K562 (cell line): ENCODE measurements around the gene PADI4. TPM values are rescaled to one million over a fixed set of nuclear protein-coding genes. Genes with fewer than 3 reads are reported as not detected.

Experiments
- HMG20A ChIP-seq: fragments of 450-650 bp; formaldehyde crosslinking; conservative IDR thresholded peaks from 2 replicates; pipeline ENCODE4 v1.4.0; 2020; ENCODE audit warnings: mild to moderate bottlenecking, mixed read lengths
- TBL1XR1 ChIP-seq, 2 experiments: IDR thresholded peaks; 2 replicates each; pipeline ENCODE4 v1.6.1; 2012; ENCODE audit warnings: improper control_type of control experiment in 2 of 2, low read length in 2 of 2, mild to moderate bottlenecking in 1 of 2
- U2AF2 ChIP-seq: fragments of 200-400 bp; formaldehyde crosslinking; optimal IDR thresholded peaks from 2 replicates; pipeline ENCODE3; 2017; ENCODE audit warnings: low read depth, mild to moderate bottlenecking, low read length
- ZBTB7A ChIP-seq: IDR thresholded peaks from 2 replicates; pipeline ENCODE4 v1.6.1; 2011; ENCODE audit warnings: low read depth, mild to moderate bottlenecking, low read length, moderate library complexity, borderline replicate concordance; ENCODE audit not compliant: control insufficient read depth
- ZNF134 ChIP-seq: fragments of 250-450 bp; sonication (Bioruptor Pico); conservative IDR thresholded peaks from 2 replicates; pipeline ENCODE4 v1.4.0; 2020
- ZNF140 ChIP-seq: fragments of 250-450 bp; sonication (Bioruptor Pico); IDR thresholded peaks from 2 replicates; pipeline ENCODE4 v1.8.0; 2021; ENCODE audit warnings: moderate library complexity, mild to moderate bottlenecking, inconsistent platforms
- polyA plus RNA-seq, 8 experiments: library from polyadenylated mRNA; depleted of rRNA in 4 of 8; stranded (reverse) in 5 of 8; unstranded in 3 of 8; fragments of >200 nt; fragmentation: Nextera tagmentation in 2 of 8; fragmentation: Illumina TruSeq in 1 of 8; extraction: Ambion mirVana in 2 of 8; extraction: Trizol in 1 of 8; gene quantifications; 2 replicates each; pipeline versions ENCODE4 v1.2.1 to v1.2.3, GENCODE V29; 2011 to 2014; ENCODE audit warnings: inconsistent platforms in 1 of 8, missing spikeins in 1 of 8
- total RNA-seq, 7 experiments: library from RNA; depleted of rRNA in 6 of 7; stranded (reverse); fragments of >200 nt in 6 of 7; fragmentation: Illumina TruSeq in 2 of 7; extraction: Trizol in 2 of 7; gene quantifications; 2 replicates each; pipeline versions ENCODE4 v1.2.1 to v1.2.3, GENCODE V29; 2011 to 2021; ENCODE audit warnings: low replicate concordance in 1 of 7
- TF ChIP-seq, protein P1 (sequence below), 2 experiments: fragments of 450-650 bp in 1 of 2; sonication (generic) in 1 of 2; formaldehyde crosslinking in 1 of 2; IDR thresholded peaks; 2 replicates each; pipeline versions ENCODE4 v1.7.1 to v1.9.0; 2016 to 2022; ENCODE audit warnings: inconsistent platforms in 1 of 2, mild to moderate bottlenecking in 1 of 2, missing genetic modification reagents in 1 of 2
- TF ChIP-seq, protein P2 (sequence below): fragments of 250-450 bp; sonication (Bioruptor Pico); IDR thresholded peaks from 2 replicates; pipeline ENCODE4 v1.5.0; 2020; ENCODE audit warnings: mild to moderate bottlenecking
- TF ChIP-seq, protein P3 (sequence below), 3 experiments: IDR thresholded peaks in 2 of 3; conservative IDR thresholded peaks in 1 of 3; 2 replicates each; pipeline ENCODE4 v1.5.1; 2011 to 2012; ENCODE audit warnings: low read length in 3 of 3, mild to moderate bottlenecking in 3 of 3, control low read depth in 2 of 3, improper control_type of control experiment in 1 of 3, inconsistent platforms in 1 of 3, low read depth in 1 of 3, mixed read lengths in 1 of 3, moderate library complexity in 1 of 3; ENCODE audit not compliant: insufficient read depth in 2 of 3
- TF ChIP-seq, protein P4 (sequence below): fragments of 450-650 bp; formaldehyde crosslinking; IDR thresholded peaks from 2 replicates; pipeline ENCODE4 v1.4.0; 2020; ENCODE audit warnings: mild to moderate bottlenecking, moderate library complexity

PADI4 gene
- total and polyA plus RNA-seq, 9 of the 15 experiments (the other 6 are each of a cell fraction or from before 2014, with no cell fraction given) = 0.22 to 0.33 TPM; not detected in 7

DNA sequence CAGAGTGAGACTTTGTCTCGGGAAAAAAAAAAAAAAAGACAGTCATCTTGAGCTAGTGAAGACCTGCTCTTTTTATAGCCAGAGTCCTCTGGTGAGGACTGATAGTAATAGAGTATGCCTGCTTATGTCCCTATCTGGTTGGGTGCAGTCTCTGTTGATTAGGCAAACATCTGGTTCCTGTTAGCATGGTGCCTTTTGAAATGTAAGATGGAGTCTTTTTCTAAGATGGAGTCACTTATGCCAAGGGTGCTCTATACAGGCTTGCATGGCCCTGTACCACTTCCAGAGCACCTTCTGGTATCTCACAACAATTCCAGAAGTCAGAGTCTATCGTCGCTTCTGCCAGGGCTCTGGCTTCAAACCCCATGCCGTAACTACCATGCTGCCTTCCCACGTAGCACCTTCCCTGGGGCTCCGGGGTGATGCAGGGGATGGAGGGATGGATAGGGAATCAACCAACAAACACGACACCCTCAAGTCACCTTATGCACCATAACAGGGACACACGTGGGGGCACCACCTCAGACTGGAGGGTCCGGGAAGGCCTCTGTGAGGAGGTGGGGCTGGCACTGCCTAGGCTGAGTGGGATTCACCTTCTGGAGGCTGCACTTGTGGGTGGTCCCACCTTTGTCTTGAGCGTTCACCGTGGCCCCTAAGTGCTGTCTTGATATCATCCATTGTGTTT, 52.4 kb downstream of the PADI4 start (continued):
- TF ChIP-seq, protein P1, sequence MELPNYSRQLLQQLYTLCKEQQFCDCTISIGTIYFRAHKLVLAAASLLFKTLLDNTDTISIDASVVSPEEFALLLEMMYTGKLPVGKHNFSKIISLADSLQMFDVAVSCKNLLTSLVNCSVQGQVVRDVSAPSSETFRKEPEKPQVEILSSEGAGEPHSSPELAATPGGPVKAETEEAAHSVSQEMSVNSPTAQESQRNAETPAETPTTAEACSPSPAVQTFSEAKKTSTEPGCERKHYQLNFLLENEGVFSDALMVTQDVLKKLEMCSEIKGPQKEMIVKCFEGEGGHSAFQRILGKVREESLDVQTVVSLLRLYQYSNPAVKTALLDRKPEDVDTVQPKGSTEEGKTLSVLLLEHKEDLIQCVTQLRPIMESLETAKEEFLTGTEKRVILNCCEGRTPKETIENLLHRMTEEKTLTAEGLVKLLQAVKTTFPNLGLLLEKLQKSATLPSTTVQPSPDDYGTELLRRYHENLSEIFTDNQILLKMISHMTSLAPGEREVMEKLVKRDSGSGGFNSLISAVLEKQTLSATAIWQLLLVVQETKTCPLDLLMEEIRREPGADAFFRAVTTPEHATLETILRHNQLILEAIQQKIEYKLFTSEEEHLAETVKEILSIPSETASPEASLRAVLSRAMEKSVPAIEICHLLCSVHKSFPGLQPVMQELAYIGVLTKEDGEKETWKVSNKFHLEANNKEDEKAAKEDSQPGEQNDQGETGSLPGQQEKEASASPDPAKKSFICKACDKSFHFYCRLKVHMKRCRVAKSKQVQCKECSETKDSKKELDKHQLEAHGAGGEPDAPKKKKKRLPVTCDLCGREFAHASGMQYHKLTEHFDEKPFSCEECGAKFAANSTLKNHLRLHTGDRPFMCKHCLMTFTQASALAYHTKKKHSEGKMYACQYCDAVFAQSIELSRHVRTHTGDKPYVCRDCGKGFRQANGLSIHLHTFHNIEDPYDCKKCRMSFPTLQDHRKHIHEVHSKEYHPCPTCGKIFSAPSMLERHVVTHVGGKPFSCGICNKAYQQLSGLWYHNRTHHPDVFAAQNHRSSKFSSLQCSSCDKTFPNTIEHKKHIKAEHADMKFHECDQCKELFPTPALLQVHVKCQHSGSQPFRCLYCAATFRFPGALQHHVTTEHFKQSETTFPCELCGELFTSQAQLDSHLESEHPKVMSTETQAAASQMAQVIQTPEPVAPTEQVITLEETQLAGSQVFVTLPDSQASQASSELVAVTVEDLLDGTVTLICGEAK (IDR thresholded peaks at IDR 0.05) = no peak
- TF ChIP-seq, protein P1 (CRISPR knock-in tag; IDR thresholded peaks at IDR 0.05) = no peak
- TF ChIP-seq, protein P2, sequence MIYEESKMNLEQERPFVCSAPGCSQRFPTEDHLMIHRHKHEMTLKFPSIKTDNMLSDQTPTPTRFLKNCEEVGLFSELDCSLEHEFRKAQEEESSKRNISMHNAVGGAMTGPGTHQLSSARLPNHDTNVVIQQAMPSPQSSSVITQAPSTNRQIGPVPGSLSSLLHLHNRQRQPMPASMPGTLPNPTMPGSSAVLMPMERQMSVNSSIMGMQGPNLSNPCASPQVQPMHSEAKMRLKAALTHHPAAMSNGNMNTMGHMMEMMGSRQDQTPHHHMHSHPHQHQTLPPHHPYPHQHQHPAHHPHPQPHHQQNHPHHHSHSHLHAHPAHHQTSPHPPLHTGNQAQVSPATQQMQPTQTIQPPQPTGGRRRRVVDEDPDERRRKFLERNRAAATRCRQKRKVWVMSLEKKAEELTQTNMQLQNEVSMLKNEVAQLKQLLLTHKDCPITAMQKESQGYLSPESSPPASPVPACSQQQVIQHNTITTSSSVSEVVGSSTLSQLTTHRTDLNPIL (CRISPR knock-in tag) = peak; percentile 90
- TF ChIP-seq ZBTB7A (0 out of 2 replicates have a peak, but pooled peaks have one; percentile 21), HMG20A (CRISPR knock-in tag) (peak; percentile 91), ZNF140 (CRISPR knock-in tag) (peak; percentile 98), ZNF134 (CRISPR knock-in tag) (peak; percentile 94), U2AF2 (no peak), TBL1XR1 (IDR thresholded peaks at IDR 0.05; ENCODE audit: low read length in 2 of 2) (peak in 1 of 2 experiments; percentile 62; a peak in 2 of 4 replicates)
- TF ChIP-seq, protein P3, sequence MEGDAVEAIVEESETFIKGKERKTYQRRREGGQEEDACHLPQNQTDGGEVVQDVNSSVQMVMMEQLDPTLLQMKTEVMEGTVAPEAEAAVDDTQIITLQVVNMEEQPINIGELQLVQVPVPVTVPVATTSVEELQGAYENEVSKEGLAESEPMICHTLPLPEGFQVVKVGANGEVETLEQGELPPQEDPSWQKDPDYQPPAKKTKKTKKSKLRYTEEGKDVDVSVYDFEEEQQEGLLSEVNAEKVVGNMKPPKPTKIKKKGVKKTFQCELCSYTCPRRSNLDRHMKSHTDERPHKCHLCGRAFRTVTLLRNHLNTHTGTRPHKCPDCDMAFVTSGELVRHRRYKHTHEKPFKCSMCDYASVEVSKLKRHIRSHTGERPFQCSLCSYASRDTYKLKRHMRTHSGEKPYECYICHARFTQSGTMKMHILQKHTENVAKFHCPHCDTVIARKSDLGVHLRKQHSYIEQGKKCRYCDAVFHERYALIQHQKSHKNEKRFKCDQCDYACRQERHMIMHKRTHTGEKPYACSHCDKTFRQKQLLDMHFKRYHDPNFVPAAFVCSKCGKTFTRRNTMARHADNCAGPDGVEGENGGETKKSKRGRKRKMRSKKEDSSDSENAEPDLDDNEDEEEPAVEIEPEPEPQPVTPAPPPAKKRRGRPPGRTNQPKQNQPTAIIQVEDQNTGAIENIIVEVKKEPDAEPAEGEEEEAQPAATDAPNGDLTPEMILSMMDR (IDR thresholded peaks at IDR 0.05 in 2 of 3, conservative IDR thresholded peaks at IDR 0.05 in 1 of 3; ENCODE audit: insufficient read depth in 2 of 3, low read depth in 1 of 3, low read length in 3 of 3) = no peak
- TF ChIP-seq, protein P4, sequence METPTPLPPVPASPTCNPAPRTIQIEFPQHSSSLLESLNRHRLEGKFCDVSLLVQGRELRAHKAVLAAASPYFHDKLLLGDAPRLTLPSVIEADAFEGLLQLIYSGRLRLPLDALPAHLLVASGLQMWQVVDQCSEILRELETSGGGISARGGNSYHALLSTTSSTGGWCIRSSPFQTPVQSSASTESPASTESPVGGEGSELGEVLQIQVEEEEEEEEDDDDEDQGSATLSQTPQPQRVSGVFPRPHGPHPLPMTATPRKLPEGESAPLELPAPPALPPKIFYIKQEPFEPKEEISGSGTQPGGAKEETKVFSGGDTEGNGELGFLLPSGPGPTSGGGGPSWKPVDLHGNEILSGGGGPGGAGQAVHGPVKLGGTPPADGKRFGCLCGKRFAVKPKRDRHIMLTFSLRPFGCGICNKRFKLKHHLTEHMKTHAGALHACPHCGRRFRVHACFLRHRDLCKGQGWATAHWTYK (CRISPR knock-in tag) = peak; percentile 100
